Measurements from ENCODE around the gene C1QTNF6. TPM values are rescaled to one million over a fixed set of nuclear protein-coding genes. Genes with fewer than 3 reads are reported as not detected.

Gene C1QTNF6
- total RNA-seq, 1 experiment from 2014 or later: 14.1 TPM

DNA sequence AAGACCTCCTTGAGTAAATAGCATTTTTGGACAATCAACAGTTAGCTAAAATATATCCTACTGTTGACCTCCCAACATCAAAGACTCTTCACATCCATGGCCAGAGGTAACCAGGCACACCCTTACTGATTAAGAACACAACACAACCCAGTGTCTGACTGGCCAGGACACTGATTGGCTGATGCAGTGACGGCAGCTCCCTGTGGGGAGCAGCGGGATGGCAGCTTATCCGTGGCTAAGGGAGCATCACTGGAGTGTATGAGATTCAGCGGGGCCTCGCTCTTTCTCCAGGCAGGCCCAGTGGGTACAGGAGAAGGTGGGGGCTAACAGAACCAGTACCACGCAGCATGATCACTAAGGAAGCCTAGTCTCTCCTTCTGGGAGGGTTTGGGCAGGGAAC is 28.0 kb downstream of the C1QTNF6 start:
- in situ Hi-C loops (cut with HindIII; ENCODE audit: low pct_unique_long_range_greater_than_20kb, low sequenced_read_pairs): no loop called here
- no peak for DNase-seq (ENCODE audit: low read depth)

GRCh38 chr22:37158963-37159290 is 29.1 kb downstream of the C1QTNF6 start:
- DNase-seq (ENCODE audit: low read depth): no peak

DNA sequence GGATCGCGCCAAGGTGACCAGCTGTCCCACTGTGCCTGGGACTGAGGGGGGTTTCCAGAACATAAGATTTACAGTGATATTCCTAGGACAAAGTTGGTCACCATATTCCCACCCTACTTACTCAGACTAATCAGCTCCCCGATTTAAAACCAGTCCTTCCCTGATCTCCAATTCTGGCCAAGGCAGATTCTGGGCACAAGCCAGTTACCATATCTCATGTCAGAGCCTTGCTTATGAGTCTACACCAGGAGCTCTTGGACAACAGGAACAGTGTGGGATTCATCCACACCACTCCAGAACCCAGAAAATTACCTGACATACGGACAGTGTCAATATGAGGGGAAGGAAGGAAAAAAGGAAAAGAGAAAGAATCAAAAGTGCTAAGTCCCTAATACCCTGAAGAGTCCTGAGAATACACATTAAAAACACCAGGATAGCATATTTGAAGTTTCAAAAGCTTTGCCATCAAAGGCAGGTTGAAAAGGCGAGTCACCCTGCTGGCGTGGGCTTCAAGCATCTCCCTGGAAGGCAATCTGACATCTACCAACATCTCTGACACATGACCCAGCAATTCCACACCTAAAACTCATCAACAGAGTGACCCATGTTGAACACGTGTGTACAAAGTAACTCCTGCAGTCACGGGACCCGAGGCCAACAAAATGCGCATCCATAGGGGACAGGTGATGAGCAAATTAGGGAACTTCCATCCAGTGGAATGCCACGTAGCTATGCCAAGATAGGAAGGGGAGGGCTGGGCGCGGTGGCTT is 30.3 kb downstream of the C1QTNF6 start:
- in situ Hi-C loops (cut with HindIII; ENCODE audit: low pct_unique_long_range_greater_than_20kb, low sequenced_read_pairs): no loop called here
- DNase-seq (ENCODE audit: low read depth): no peak

More at GRCh38 chr22:37158963-37159290, 29.1 kb downstream of the C1QTNF6 start:
- in situ Hi-C loops (cut with HindIII; ENCODE audit: low pct_unique_long_range_greater_than_20kb, low sequenced_read_pairs): no loop called here

- no peak for DNase-seq (ENCODE audit: low read depth)
- in situ Hi-C loops (cut with HindIII; ENCODE audit: low pct_unique_long_range_greater_than_20kb, low sequenced_read_pairs): no loop called here
These were observed 31.2 kb downstream of the C1QTNF6 start for GRCh38 chr22:37156686-37157435.

GRCh38 chr22:37155971-37156370 is 32.1 kb downstream of the C1QTNF6 start:
- in situ Hi-C loops (cut with HindIII; ENCODE audit: low pct_unique_long_range_greater_than_20kb, low sequenced_read_pairs): no loop called here
- no peak for DNase-seq (ENCODE audit: low read depth)

GRCh38 chr22:37154925-37155712 is 32.9 kb downstream of the C1QTNF6 start:
- DNase-seq (ENCODE audit: low read depth): no peak
- in situ Hi-C loops (cut with HindIII; ENCODE audit: low pct_unique_long_range_greater_than_20kb, low sequenced_read_pairs): no loop called here

DNA sequence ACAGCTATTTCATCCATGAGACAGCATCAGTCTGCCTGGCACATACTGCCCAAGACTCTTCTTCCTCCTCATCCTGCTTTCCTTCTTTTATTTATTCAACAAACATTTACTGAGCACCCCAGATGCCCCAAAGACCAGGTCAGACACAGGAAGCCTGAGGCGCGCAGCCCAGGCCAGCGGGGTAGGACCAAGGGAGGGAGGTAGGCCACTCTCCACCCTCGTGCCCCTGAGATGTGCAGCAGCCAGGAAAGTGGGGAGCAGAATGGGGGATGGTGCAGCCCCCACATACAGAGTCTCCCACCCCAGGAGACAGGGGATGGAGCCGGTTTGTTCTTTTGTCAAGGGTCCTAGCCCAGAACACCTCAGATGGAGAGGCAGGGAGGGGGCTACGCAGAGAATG is 34.1 kb downstream of the C1QTNF6 start:
- in situ Hi-C loops (cut with HindIII; ENCODE audit: low pct_unique_long_range_greater_than_20kb, low sequenced_read_pairs): no loop called here
- DNase-seq (ENCODE audit: low read depth): no peak

DNA sequence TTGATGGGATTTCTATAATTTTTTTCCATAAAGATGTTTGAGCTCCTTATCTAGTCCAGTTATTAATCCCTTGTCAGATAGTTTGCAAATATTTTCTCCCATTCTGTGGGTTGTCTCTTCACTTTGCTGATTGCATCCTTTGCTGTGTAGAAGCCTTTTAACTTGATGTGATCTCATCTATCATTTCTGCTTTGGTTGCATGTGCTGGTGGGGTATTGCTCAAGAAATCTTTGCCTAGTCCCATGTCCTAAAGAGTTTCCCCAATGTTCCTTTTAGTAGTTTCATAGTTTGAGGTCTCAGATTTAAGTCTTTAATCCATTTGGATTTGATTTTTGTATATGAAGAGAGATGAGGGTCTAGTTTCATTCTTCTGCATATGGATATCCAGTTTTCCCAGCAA is 36.6 kb downstream of the C1QTNF6 start:
- in situ Hi-C loops (cut with HindIII; ENCODE audit: low pct_unique_long_range_greater_than_20kb, low sequenced_read_pairs): no loop called here
- no peak for DNase-seq (ENCODE audit: low read depth)

DNA sequence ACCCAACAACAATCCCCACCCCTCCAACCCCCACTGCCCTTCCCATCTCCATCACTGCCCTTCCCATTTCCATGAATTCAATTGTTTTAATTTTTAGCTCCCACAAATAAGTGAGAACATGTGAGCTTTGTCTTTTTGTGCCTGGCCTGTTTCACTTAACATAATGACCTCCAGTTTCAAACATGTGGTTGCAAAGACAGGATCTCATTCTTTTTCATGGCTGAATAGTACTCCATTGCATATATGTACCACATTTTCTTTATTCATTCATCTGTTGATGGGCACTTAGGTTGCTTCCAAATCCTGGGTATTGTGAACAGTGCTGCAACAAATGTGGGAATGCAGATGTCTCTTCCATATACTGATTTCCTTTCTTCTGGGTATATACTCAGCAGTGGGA is 37.3 kb downstream of the C1QTNF6 start:
- in situ Hi-C loops (cut with HindIII; ENCODE audit: low pct_unique_long_range_greater_than_20kb, low sequenced_read_pairs): no loop called here
- DNase-seq (ENCODE audit: low read depth): no peak

- DNase-seq (ENCODE audit: low read depth): no peak
- in situ Hi-C loops (cut with HindIII; ENCODE audit: low pct_unique_long_range_greater_than_20kb, low sequenced_read_pairs): no loop called here
These were observed 39.0 kb downstream of the C1QTNF6 start for GRCh38 chr22:37148742-37149665.

DNA sequence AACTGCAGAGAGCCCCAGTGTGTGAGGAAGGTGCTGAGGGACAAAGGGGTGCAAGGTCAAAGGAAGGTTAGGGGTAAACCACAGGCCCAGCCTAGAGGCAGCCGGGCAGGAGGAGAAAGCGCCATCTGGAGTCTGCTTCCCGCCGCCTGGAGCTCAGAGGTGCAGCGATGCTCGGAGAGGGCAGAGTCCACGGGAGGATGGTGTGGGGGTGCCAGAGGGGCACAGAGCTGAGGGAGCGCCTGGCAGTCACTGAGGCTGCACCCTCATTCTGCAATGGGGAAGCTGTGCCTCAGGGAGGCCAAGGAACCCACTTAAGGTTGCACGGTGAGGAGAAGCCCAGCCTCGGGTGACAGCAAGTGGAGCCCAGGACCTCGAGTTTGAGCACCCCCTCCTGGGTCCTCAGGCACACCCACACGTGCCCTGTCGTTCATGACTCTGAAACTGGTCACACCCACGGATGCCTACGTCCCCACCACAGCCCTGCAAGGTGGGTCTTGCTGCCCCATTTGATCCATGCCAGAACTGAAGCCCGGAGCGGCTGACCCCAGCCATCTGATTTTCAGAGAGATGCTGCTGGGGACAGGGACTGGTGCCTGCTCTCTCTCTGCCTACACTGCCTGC is 39.9 kb downstream of the C1QTNF6 start:
- DNase-seq (ENCODE audit: low read depth): no peak

GRCh38 chr22:37147186-37147990 is 40.7 kb downstream of the C1QTNF6 start:
- in situ Hi-C loops (cut with HindIII; ENCODE audit: low pct_unique_long_range_greater_than_20kb, low sequenced_read_pairs): no loop called here
- no peak for DNase-seq (ENCODE audit: low read depth)

More for the DNA sequence above, 39.9 kb downstream of the C1QTNF6 start:
- in situ Hi-C loops (cut with HindIII; ENCODE audit: low pct_unique_long_range_greater_than_20kb, low sequenced_read_pairs): no loop called here

DNA sequence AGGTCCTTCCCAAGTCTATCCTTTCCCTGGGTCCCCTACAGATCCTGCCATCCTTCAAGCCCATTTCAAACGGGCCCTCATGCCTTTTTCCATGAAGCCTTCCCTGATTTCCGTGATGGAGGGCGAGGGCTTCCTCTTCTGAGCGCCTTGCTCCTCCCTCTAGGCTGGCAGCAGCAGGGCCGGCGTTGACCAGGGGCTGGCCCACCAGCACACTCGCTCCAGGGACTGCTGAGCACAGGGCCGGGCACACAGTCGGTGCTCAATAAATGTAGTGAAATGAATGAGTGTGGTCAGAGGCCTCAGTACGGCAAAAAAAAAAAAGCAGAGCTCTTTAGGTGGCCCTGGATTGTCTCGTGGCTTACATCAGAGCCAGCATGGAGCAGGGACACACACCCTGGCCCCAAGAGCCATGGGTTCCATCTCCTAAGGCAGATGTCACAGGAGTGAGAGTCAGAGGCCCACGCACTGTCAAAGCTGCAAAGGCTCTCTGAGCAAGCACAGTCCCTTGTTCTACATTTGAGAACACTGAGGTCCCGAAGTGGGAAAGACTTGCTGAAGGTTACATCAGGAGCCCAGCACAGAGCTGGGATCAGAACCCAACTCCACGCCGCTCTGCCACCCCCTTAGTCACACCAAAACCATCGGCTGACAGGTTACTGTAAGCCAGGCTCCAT is 41.4 kb downstream of the C1QTNF6 start:
- DNase-seq (ENCODE audit: low read depth): no peak
- in situ Hi-C loops (cut with HindIII; ENCODE audit: low pct_unique_long_range_greater_than_20kb, low sequenced_read_pairs): no loop called here

- no peak for DNase-seq (ENCODE audit: low read depth)
- in situ Hi-C loops (cut with HindIII; ENCODE audit: low pct_unique_long_range_greater_than_20kb, low sequenced_read_pairs): no loop called here
These were observed 42.0 kb downstream of the C1QTNF6 start for GRCh38 chr22:37146051-37146385.

DNA sequence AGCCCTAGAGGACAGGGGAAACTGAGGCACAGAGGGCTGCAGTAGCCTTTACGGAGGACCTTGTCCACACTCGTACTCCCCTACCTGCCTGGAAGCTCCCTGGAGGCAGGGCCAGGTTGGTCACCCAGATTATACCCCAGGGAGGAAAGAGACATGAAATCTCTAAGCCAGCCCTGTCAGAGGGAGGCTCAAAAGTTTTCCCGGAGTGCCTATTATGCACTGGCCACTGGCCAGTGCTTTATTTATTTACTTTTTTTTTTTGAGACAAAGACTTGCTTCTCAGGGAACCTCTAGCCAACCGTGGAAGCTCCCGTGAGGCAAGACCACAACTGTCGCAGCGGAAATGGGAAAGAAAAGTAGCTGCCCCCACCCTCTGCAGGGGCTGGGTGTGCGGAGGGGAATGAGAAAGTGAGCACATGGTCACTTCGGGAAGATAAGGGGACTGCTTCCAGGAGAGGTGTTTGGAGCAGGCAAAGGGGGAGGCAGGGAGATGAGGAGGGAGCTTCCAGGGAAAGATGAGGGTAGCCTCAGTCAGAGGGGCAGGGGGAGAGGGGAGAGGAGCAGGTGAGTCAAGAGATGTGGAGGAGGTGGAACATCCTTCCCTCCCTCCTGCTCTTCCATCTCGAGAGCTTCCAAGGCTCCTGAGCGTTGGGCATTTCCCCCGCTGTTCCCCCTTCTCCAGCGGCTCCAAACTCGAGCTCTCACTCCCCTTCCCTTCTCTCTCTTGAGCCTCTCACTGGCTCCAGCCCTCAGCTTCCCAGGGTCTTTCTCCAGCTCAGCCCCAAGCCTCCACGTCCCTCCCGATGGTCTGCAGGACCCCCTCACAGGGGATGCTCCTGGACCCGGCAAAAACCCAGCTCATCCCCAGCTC is 42.6 kb downstream of the C1QTNF6 start:
- peak; percentile 47 for DNase-seq (ENCODE audit: low read depth)
- in situ Hi-C loops (cut with HindIII; ENCODE audit: low pct_unique_long_range_greater_than_20kb, low sequenced_read_pairs): no loop called here

- no peak for DNase-seq (ENCODE audit: low read depth)
- in situ Hi-C loops (cut with HindIII; ENCODE audit: low pct_unique_long_range_greater_than_20kb, low sequenced_read_pairs): no loop called here
These were observed 43.9 kb downstream of the C1QTNF6 start for GRCh38 chr22:37144180-37144554.
